GM21423 (cell line): Measurements from ENCODE around the gene SENP1.

Source experiments
- ATAC-seq: cut with Tn5 transposase; IDR thresholded peaks from one replicate; pipeline ENCODE4 v1.9.1; 2021; ENCODE audit warnings: mild to moderate bottlenecking, moderate library complexity; ENCODE audit not compliant: unreplicated experiment

Gene SENP1

GRCh38 chr12:48037267-48037915 is 68.5 kb downstream of the SENP1 start:
- no peak for ATAC-seq

- ATAC-seq: no peak
These were observed 69.1 kb downstream of the SENP1 start for GRCh38 chr12:48036818-48037217.

GRCh38 chr12:48034835-48035805 is 70.8 kb downstream of the SENP1 start:
- ATAC-seq: no peak

- ATAC-seq: no peak
These were observed 72.4 kb downstream of the SENP1 start for GRCh38 chr12:48033451-48033850.

GRCh38 chr12:48032597-48032996 is 73.3 kb downstream of the SENP1 start:
- no peak for ATAC-seq

- ATAC-seq: no peak
These were observed 74.5 kb downstream of the SENP1 start for GRCh38 chr12:48031135-48031960.

GRCh38 chr12:48030173-48030650 is 75.7 kb downstream of the SENP1 start:
- ATAC-seq: no peak

- no peak for ATAC-seq
These were observed 76.2 kb downstream of the SENP1 start for GRCh38 chr12:48029491-48030172.

- ATAC-seq: no peak
These were observed 77.1 kb downstream of the SENP1 start for GRCh38 chr12:48028541-48029431.

- no peak for ATAC-seq
These were observed 78.5 kb downstream of the SENP1 start for GRCh38 chr12:48027183-48028002.

GRCh38 chr12:48026060-48026827 is 79.6 kb downstream of the SENP1 start:
- ATAC-seq: no peak

GRCh38 chr12:48025281-48025680 is 80.6 kb downstream of the SENP1 start:
- ATAC-seq: no peak

- no peak for ATAC-seq
These were observed 81.1 kb downstream of the SENP1 start for GRCh38 chr12:48024735-48025134.

- no peak for ATAC-seq
These were observed 82.5 kb downstream of the SENP1 start for GRCh38 chr12:48023386-48023785.

GRCh38 chr12:48022676-48023385 is 83.0 kb downstream of the SENP1 start:
- ATAC-seq: no peak

GRCh38 chr12:48022180-48022521 is 83.7 kb downstream of the SENP1 start:
- no peak for ATAC-seq

- no peak for ATAC-seq
These were observed 84.2 kb downstream of the SENP1 start for GRCh38 chr12:48021485-48022179.
